HG03095 (cell line): Measurements from ENCODE around the gene EGR1.
"Not testable (repeated sequence)": the region's sequence is repeated elsewhere in the genome, so short reads cannot be mapped to it uniquely, and the experiment has no call there.

ENCODE experiments used
- ATAC-seq: cut with Tn5 transposase; IDR thresholded peaks from one replicate; pipeline ENCODE4 v1.9.1; 2021; ENCODE audit warnings: moderate library complexity; ENCODE audit not compliant: unreplicated experiment

The EGR1 gene

DNA sequence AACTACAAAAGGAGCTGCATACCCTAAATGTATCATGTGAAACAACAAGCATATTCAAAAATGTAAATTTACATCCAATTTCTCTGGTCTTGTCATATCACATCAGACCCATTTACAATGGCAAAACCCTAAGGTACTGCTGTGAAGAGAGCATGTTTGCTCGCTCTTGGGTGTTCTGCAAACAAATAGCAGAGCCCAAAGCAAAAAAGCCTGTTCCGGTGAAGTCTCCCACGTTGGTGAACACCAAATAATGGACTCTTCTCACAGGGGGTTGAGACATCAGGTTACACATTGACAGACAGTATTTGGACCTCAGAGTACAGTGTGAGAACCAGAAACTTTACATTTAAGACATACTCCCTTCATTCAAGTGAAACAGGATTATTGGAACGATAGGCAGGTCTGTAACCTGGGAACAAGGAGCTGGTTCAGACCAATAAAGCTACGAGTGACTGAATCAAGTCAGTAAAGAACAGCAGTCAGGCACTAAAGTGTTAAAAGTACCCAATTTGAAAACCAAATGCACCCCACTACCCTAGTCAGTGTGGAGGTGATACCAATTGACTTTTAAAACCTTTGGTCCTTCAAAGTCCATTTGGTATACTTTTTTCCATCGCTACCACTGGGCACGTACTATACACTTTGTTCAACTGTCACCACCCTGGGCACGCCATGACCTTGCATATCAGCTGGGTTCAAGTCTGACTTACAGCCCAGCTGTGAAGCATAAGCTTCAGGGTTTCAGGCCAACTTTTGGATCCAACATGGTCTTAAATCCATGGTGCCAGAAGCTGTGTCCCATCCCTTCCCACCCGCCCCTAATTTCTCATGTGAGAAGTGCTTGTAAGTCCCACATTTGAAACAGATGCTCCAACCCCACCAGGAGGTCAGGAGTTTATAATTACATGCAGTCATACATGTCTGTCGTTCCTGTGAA, 41.4 kb downstream of the EGR1 start:
- no peak for ATAC-seq

- not testable (repeated sequence) for ATAC-seq
Observed at GRCh38 chr5:138507485-138507884, 42.2 kb downstream of the EGR1 start.

- ATAC-seq: no peak
Observed at GRCh38 chr5:138508958-138509357, 43.7 kb downstream of the EGR1 start.

- ATAC-seq: no peak
Observed at GRCh38 chr5:138514021-138514420, 48.7 kb downstream of the EGR1 start.

- ATAC-seq: no peak
Observed at GRCh38 chr5:138515556-138516245, 50.4 kb downstream of the EGR1 start.

GRCh38 chr5:138517437-138517836, 52.2 kb downstream of the EGR1 start:
- ATAC-seq: no peak
